SK-N-SH (cell line): Measurements from ENCODE around the gene COX8A. TPM values are rescaled to one million over a fixed set of nuclear protein-coding genes. Genes with fewer than 3 reads are reported as not detected.

Experiments
- CTCF ChIA-PET: fragments of 300-600, 350-600 bp; formaldehyde crosslinking; extraction: SDS; loops from one replicate; lab custom pipeline; 2021; lab: Yijun Ruan, JAX
- POLR2A ChIA-PET: fragments of 350-600 bp; sonication (Branson Sonifier 250); formaldehyde crosslinking; extraction: SDS; loops from one replicate; lab custom pipeline; 2020; ENCODE audit warnings: antibody characterized with exemption, inconsistent platforms; lab: Yijun Ruan, JAX
- DNase-seq: peaks from one replicate; pipeline ENCODE4 v3.0.0; 2012
- H2AFZ ChIP-seq: fragments of 200-600 bp; sonication (generic); 2 replicates; pipeline ENCODE4 v1.8.1; 2016; ENCODE audit warnings: antibody characterized with exemption, mild to moderate bottlenecking, low read depth
- H3F3A ChIP-seq: fragments of 200-600 bp; sonication (generic); replicated peaks from 2 replicates; pipeline ENCODE3; 2016; ENCODE audit warnings: antibody characterized with exemption, mild to moderate bottlenecking; ENCODE audit not compliant: insufficient read depth
- H3K27ac ChIP-seq, 2 experiments: fragments of 200-500 bp in 1 of 2; fragments of 200-600 bp in 1 of 2; sonication (Bioruptor generic) in 1 of 2; sonication (generic), shearing (Covaris generic) in 1 of 2; 2 replicates each; pipeline versions ENCODE4 v1.5.1 to v1.6.1; 2014 to 2016; ENCODE audit warnings: low read depth in 2 of 2, inconsistent platforms in 1 of 2, low read length in 1 of 2, mild to moderate bottlenecking in 1 of 2, mixed read lengths in 1 of 2
- H3K27me3 ChIP-seq: fragments of 200-600 bp; sonication (generic), shearing (Covaris generic); 2 replicates; pipeline ENCODE4 v1.6.1; 2016; ENCODE audit warnings: mixed run types; ENCODE audit not compliant: insufficient read depth
- H3K36me3 ChIP-seq, 2 experiments: fragments of 200-500 bp in 1 of 2; fragments of 200-600 bp in 1 of 2; sonication (Bioruptor generic) in 1 of 2; sonication (generic) in 1 of 2; replicated peaks in 1 of 2; 2 replicates each; pipeline versions ENCODE3 to v1.5.1; 2014 to 2016; ENCODE audit warnings: low read length in 1 of 2, mild to moderate bottlenecking in 1 of 2; ENCODE audit not compliant: insufficient read depth in 2 of 2, control insufficient read depth in 1 of 2
- H3K4me1 ChIP-seq, 2 experiments: fragments of 200-500 bp in 1 of 2; fragments of 200-600 bp in 1 of 2; sonication (Bioruptor generic) in 1 of 2; sonication (generic), shearing (Covaris generic) in 1 of 2; 2 replicates each; pipeline versions ENCODE4 v1.5.1 to v1.6.1; 2014 to 2016; ENCODE audit warnings: low read depth in 1 of 2, low read length in 1 of 2, mixed run types in 1 of 2; ENCODE audit not compliant: insufficient read depth in 2 of 2, control insufficient read depth in 1 of 2
- H3K4me2 ChIP-seq: fragments of 200-600 bp; sonication (generic), shearing (Covaris generic); 2 replicates; pipeline ENCODE4 v1.6.1; 2017; ENCODE audit warnings: mixed run types
- H3K4me3 ChIP-seq, 2 experiments: fragments of 200-500 bp in 1 of 2; fragments of 200-600 bp in 1 of 2; sonication (Bioruptor generic) in 1 of 2; sonication (generic), shearing (Covaris generic) in 1 of 2; 2 replicates each; pipeline versions ENCODE4 v1.5.1 to v1.8.1; 2014 to 2016; ENCODE audit warnings: low read depth in 2 of 2, inconsistent platforms in 1 of 2, low read length in 1 of 2, mild to moderate bottlenecking in 1 of 2, mixed read lengths in 1 of 2, moderate library complexity in 1 of 2
- H3K79me2 ChIP-seq: fragments of 200-600 bp; sonication (generic); 2 replicates; pipeline ENCODE4 v1.8.1; 2017; ENCODE audit warnings: mild to moderate bottlenecking; ENCODE audit not compliant: insufficient read depth
- H3K9ac ChIP-seq: fragments of 200-600 bp; sonication (generic); 2 replicates; pipeline ENCODE4 v1.6.1; 2017; ENCODE audit warnings: mixed run types
- H3K9me2 ChIP-seq: fragments of 200-600 bp; sonication (generic); 2 replicates; pipeline ENCODE4 v1.6.1; 2017; ENCODE audit warnings: mixed run types
- H3K9me3 ChIP-seq: fragments of 200-600 bp; sonication (generic); 2 replicates; pipeline ENCODE4 v1.6.1; 2017; ENCODE audit warnings: mixed run types, mild to moderate bottlenecking, moderate library complexity
- H4K20me1 ChIP-seq: fragments of 200-600 bp; sonication (generic); 2 replicates; pipeline ENCODE4 v1.6.1; 2017; ENCODE audit warnings: mild to moderate bottlenecking, mixed run types; ENCODE audit not compliant: insufficient read depth
- EZH2phosphoT487 ChIP-seq: fragments of 200-600 bp; sonication (generic); IDR thresholded peaks from 2 replicates; pipeline ENCODE4 v1.6.1; 2017; ENCODE audit warnings: low read depth, mixed run types, mild to moderate bottlenecking, antibody characterized with exemption, moderate library complexity, borderline replicate concordance
- FOXJ3 ChIP-seq: sonication (generic); formaldehyde crosslinking; IDR thresholded peaks from 2 replicates; pipeline ENCODE4 v1.5.1; 2020; ENCODE audit warnings: mild to moderate bottlenecking, missing genetic modification reagents
- FOXM1 ChIP-seq: IDR thresholded peaks from 2 replicates; pipeline ENCODE4 v1.4.0; 2012; ENCODE audit warnings: low read depth, mild to moderate bottlenecking
- GABPA ChIP-seq: IDR thresholded peaks from 2 replicates; pipeline ENCODE4 v1.4.0; 2012; ENCODE audit warnings: low read depth, mild to moderate bottlenecking
- IRF3 ChIP-seq: fragments of 150-350 bp; IDR thresholded peaks from 2 replicates; pipeline ENCODE4 v1.6.1; 2016; ENCODE audit warnings: mild to moderate bottlenecking, low read depth, low read length
- MEF2A ChIP-seq: IDR thresholded peaks from 2 replicates; pipeline ENCODE4 v1.4.0; 2012; ENCODE audit warnings: low read depth, borderline replicate concordance
- RAD21 ChIP-seq: IDR thresholded peaks from 2 replicates; pipeline ENCODE4 v1.6.1; 2012; ENCODE audit warnings: mild to moderate bottlenecking, low read length
- RFX5 ChIP-seq: IDR thresholded peaks from 2 replicates; pipeline ENCODE4 v1.6.1; 2012; ENCODE audit warnings: mild to moderate bottlenecking, improper control_type of control experiment, low read length
- RXRA ChIP-seq: IDR thresholded peaks from 2 replicates; pipeline ENCODE4 v1.4.0; 2012; ENCODE audit warnings: low read depth, mild to moderate bottlenecking, borderline replicate concordance
- SMC3 ChIP-seq: IDR thresholded peaks from 2 replicates; pipeline ENCODE4 v1.6.1; 2012; ENCODE audit warnings: low read depth, low read length, improper control_type of control experiment
- TAF1 ChIP-seq: IDR thresholded peaks from 2 replicates; pipeline ENCODE4 v1.6.1; 2012; ENCODE audit warnings: low read depth, mild to moderate bottlenecking, low read length, moderate library complexity, borderline replicate concordance
- USF1 ChIP-seq: IDR thresholded peaks from 2 replicates; pipeline ENCODE4 v1.4.0; 2012; ENCODE audit warnings: low read depth, borderline replicate concordance
- WGBS: methylation state at CpG from one replicate; pipeline ENCODE4 v1.1.6; 2017; ENCODE audit warnings: low lambda C conversion rate; 5-methylcytosine and 5-hydroxymethylcytosine counted together
- polyA plus RNA-seq, 3 experiments: library from polyadenylated mRNA; depleted of rRNA; stranded (reverse); fragments of >200 nt; gene quantifications; 2 replicates each; pipeline ENCODE4 v1.2.3, GENCODE V29; 2012
- TF ChIP-seq, protein P1 (sequence below): IDR thresholded peaks from 2 replicates; pipeline ENCODE4; 2012

Gene COX8A
- polyA plus RNA-seq, 1 of the 3 experiments (the other 2 are of a cell fraction), result 824 TPM

DNA sequence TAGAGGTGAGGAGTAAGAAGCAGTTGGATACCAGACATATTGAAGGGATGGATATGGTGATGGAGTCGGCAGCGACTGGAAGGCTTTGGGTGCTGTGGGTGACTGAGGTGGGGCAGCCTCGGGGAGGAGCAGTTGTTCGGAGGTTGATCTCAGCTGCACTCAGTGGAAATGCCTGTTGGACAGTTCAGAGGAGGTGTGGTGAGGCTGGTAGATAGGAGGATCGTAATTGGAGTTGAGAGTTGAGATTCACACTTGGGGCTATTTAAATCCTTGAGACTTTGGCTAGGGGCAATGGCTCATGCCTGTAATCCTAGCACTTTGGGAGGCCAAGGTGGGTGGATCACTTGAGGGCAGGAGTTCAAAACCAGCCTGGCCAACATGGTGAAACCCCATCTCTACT, 18.7 kb downstream of the COX8A start (continued):
- TF ChIP-seq RXRA (no peak), RAD21 (no peak), IRF3 (no peak), GABPA (no peak)

- POLR2A ChIA-PET, result no interaction called here
- H2AFZ ChIP-seq, result no peak overlapping the region
- H3K4me3 ChIP-seq, result no peak overlapping the region
- TF ChIP-seq, protein P1, sequence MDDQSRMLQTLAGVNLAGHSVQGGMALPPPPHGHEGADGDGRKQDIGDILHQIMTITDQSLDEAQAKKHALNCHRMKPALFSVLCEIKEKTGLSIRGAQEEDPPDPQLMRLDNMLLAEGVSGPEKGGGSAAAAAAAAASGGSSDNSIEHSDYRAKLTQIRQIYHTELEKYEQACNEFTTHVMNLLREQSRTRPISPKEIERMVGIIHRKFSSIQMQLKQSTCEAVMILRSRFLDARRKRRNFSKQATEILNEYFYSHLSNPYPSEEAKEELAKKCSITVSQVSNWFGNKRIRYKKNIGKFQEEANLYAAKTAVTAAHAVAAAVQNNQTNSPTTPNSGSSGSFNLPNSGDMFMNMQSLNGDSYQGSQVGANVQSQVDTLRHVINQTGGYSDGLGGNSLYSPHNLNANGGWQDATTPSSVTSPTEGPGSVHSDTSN, result no peak
- TF ChIP-seq FOXJ3, result no peak
- no peak for TF ChIP-seq SMC3
- TF ChIP-seq TAF1, result no peak
- no peak for TF ChIP-seq MEF2A
- no peak for TF ChIP-seq RFX5
- TF ChIP-seq USF1, result no peak
- TF ChIP-seq FOXM1, result no peak
- CTCF ChIA-PET, result interaction anchor here (0.9 to 2.1 kb wide), 4 partner anchors 14 to 159 kb away, joined by 3 to 7 read pairs (median 4); no protein-coding TSS in a partner anchor
- no peaks in the 10 kb centered on the region for H3K9me2 ChIP-seq
- H3K27me3 ChIP-seq, result no peaks in the 10 kb centered on the region
- no peak overlapping the region for H3K4me2 ChIP-seq
- H3F3A ChIP-seq, result no peaks in the 10 kb centered on the region
- peaks cover 20% of the 10 kb centered on the region for H4K20me1 ChIP-seq
- WGBS, result 78% methylated on average over 3 of the region's 6 CpGs
- peaks cover 33% of the 10 kb centered on the region for H3K79me2 ChIP-seq
- no peaks in the 10 kb centered on the region for H3K9me3 ChIP-seq
- no peaks in the 10 kb centered on the region; a peak in 1 of 4 replicates for H3K4me1 ChIP-seq
- peaks cover 19 to 41% of the 10 kb centered on the region in 2 experiments for H3K36me3 ChIP-seq
- H3K9ac ChIP-seq, result no peak overlapping the region
- H3K27ac ChIP-seq, result no peak overlapping the region
- DNase-seq, result no peak
These were observed 19.6 kb downstream of the COX8A start for GRCh38 chr11:63993993-63994392.

- Histone ChIP-seq H3K9ac (no peak overlapping the region), H2AFZ (no peak overlapping the region), H3F3A (no peaks in the 10 kb centered on the region), H3K9me2 (no peaks in the 10 kb centered on the region), H3K4me1 (no peaks in the 10 kb centered on the region), H3K27ac (no peak overlapping the region), H3K4me3 (no peak overlapping the region), H3K36me3 (peaks cover 4 to 39% of the 10 kb centered on the region in 2 experiments), H3K4me2 (no peak overlapping the region), H4K20me1 (peaks cover 20% of the 10 kb centered on the region), H3K9me3 (no peaks in the 10 kb centered on the region), H3K79me2 (peaks cover 18% of the 10 kb centered on the region), H3K27me3 (no peaks in the 10 kb centered on the region)
- 88% methylated on average over 15 of the region's 18 CpGs for WGBS
- ChIA-PET CTCF (interaction anchor here (1.1 kb wide), 1 partner anchor 156 kb away, joined by 3 read pairs; no protein-coding TSS in a partner anchor), POLR2A (no interaction called here)
- no peak for DNase-seq
- TF ChIP-seq EZH2phosphoT487, result no peak
- TF ChIP-seq, protein P1, result no peak
These were observed 22.1 kb downstream of the COX8A start for GRCh38 chr11:63996512-63996911.
